ENCODE results near the gene SLC6A16.

SLC6A16 gene

DNA sequence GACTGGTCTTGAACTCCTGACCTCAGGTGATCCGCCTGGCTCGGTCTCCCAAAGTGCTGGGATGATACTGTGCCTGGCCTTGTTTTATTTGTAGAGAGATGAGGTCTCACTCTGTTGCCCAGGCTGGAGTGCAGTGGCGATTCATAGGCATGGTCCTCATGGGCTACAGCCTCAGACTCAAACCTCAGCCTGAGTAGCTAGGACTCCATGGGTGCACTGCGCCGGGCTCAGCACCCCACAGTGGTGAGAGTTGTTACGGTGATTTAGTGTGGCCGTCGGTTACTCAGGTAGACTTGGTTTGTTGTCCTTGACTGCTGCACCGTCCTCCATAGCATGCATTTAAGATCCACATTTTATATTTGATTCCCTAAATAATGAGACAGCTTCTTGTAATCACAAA is 80.7 kb downstream of the SLC6A16 start:
- Histone ChIP-seq H3K27me3 (no peaks in the 10 kb centered on the region), H3K27ac (no peak overlapping the region), H3K36me3 (no peaks in the 10 kb centered on the region), H4K20me1 (no peaks in the 10 kb centered on the region), H3K4me3 (no peak overlapping the region), H3K4me2 (no peak overlapping the region), H3K9me3 (replicated peaks in 1 of 11) (no peaks in the 10 kb centered on the region), H3K9ac (no peak overlapping the region), H3K4me1 (peaks cover 0 to 8% (median 2%) of the 10 kb centered on the region in 10 experiments; a peak in 7 of 20 replicates)
- TF ChIP-seq Cebpa-rat (IDR thresholded peaks at IDR 0.05) = no peak

DNA sequence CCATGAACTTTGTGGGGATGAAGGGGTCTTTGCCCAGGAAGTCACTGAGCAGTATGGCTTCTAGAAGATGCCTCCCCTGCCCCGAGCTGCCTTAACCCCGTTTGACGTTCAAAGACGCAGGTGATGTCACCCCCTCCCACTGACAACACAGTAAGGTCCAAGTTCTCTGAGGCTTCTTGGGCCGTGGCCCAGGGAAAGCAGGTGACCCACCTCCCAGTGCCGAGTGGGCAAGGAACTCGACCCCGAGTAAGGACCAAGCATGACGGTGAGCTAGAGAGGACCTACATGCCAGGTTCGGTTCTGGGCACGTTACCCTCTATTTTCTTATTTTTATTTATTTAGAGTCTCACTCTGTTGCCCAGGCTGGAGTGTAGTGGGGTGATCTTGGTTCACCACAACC is 81.3 kb downstream of the SLC6A16 start:
- H3K36me3 ChIP-seq = no peaks in the 10 kb centered on the region
- no peaks in the 10 kb centered on the region for H3K27me3 ChIP-seq
- H3K4me1 ChIP-seq = peaks cover 0 to 8% (median 2%) of the 10 kb centered on the region in 10 experiments; a peak in 7 of 20 replicates
- H3K9ac ChIP-seq = no peak overlapping the region
- H3K27ac ChIP-seq = no peak overlapping the region
- H3K9me3 ChIP-seq (replicated peaks in 1 of 11) = no peaks in the 10 kb centered on the region
- H4K20me1 ChIP-seq = no peaks in the 10 kb centered on the region
- 0 out of 22 replicates have a peak overlapping the region, but pooled peaks of 3 of the 11 experiments have one; percentile 2 to 22 (median 15) for H3K4me2 ChIP-seq
- no peak for TF ChIP-seq Cebpa-rat (IDR thresholded peaks at IDR 0.05)
- no peak overlapping the region for H3K4me3 ChIP-seq

- Histone ChIP-seq H3K9me3 (replicated peaks in 1 of 11) (no peaks in the 10 kb centered on the region), H3K27ac (no peak overlapping the region), H3K9ac (no peak overlapping the region), H3K4me3 (no peak overlapping the region), H3K36me3 (no peaks in the 10 kb centered on the region), H4K20me1 (no peaks in the 10 kb centered on the region), H3K27me3 (no peaks in the 10 kb centered on the region), H3K4me1 (peaks cover 0 to 8% (median 2%) of the 10 kb centered on the region in 10 experiments; a peak in 7 of 20 replicates), H3K4me2 (peak overlapping the region in 2 of 11 experiments; percentile 2 to 22; a peak in 1 of 22 replicates)
- TF ChIP-seq Cebpa-rat (IDR thresholded peaks at IDR 0.05) = no peak
Observed at GRCh38 chr19:49243129-49243528, 81.9 kb downstream of the SLC6A16 start.

- Histone ChIP-seq H3K4me1 (peaks cover 0 to 8% (median 2%) of the 10 kb centered on the region in 10 experiments; a peak in 7 of 20 replicates), H3K4me3 (no peak overlapping the region), H3K36me3 (no peaks in the 10 kb centered on the region), H3K9me3 (replicated peaks in 1 of 11) (no peaks in the 10 kb centered on the region), H3K4me2 (no peak overlapping the region), H3K27ac (no peak overlapping the region), H3K27me3 (no peaks in the 10 kb centered on the region), H3K9ac (no peak overlapping the region), H4K20me1 (no peaks in the 10 kb centered on the region)
- no peak for TF ChIP-seq Cebpa-rat (IDR thresholded peaks at IDR 0.05)
Observed at GRCh38 chr19:49241769-49242168, 83.2 kb downstream of the SLC6A16 start.

Data from BLaER1 treated with 17β-estradiol and CSF1 and Interleukin-3, amounts not matched to agents 10 nM and 100 nM (cell line).